Measurements from ENCODE around the gene ULK3. TPM values are rescaled to one million over a fixed set of nuclear protein-coding genes. Genes with fewer than 3 reads are reported as not detected.

The ULK3 gene
- total RNA-seq, 2 experiments from 2014 or later: 37.8 to 38.9 TPM

- TF ChIP-seq, protein P1, sequence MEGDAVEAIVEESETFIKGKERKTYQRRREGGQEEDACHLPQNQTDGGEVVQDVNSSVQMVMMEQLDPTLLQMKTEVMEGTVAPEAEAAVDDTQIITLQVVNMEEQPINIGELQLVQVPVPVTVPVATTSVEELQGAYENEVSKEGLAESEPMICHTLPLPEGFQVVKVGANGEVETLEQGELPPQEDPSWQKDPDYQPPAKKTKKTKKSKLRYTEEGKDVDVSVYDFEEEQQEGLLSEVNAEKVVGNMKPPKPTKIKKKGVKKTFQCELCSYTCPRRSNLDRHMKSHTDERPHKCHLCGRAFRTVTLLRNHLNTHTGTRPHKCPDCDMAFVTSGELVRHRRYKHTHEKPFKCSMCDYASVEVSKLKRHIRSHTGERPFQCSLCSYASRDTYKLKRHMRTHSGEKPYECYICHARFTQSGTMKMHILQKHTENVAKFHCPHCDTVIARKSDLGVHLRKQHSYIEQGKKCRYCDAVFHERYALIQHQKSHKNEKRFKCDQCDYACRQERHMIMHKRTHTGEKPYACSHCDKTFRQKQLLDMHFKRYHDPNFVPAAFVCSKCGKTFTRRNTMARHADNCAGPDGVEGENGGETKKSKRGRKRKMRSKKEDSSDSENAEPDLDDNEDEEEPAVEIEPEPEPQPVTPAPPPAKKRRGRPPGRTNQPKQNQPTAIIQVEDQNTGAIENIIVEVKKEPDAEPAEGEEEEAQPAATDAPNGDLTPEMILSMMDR (IDR thresholded peaks at IDR 0.05): no peak
- no peak overlapping the region for H3K27ac Mint-ChIP-seq
- Histone ChIP-seq H3K27ac (ENCODE audit: low read depth in 1 of 2, low read length in 2 of 2) (no peak overlapping the region), H3K4me3 (ENCODE audit: low read length) (no peak overlapping the region), H3K36me3 (ENCODE audit: insufficient read depth, low read length) (peaks cover 47% of the 10 kb centered on the region), H3K27me3 (ENCODE audit: control insufficient read depth in 1 of 2, insufficient read depth in 2 of 2, low read length in 2 of 2) (no peaks in the 10 kb centered on the region), H3K4me1 (ENCODE audit: insufficient read depth, low read length) (peaks cover 15% of the 10 kb centered on the region), H3K9me3 (ENCODE audit: control insufficient read depth in 1 of 2, insufficient read depth in 1 of 2, low read length in 2 of 2) (no peaks in the 10 kb centered on the region)
- H3K27me3 Mint-ChIP-seq: no peaks in the 10 kb centered on the region
- ChIA-PET POLR2A (no interaction called here), CTCF (interaction anchor here (1.2 to 1.7 kb wide), 2 partner anchors 65 to 68 kb away, joined by 4 to 6 read pairs; no protein-coding TSS in a partner anchor)
- intact Hi-C loops (cut with DNase I, micrococcal nuclease): loop anchor here in 1 of 2 experiments (5.0 to 10.0 kb wide), 2 partner anchors 35 to 202 kb away; no protein-coding TSS in a partner anchor
- ATAC-seq (ENCODE audit: poor library complexity) (no peak), DNase-seq (no peak)
- peaks cover 13% of the 10 kb centered on the region for H3K4me1 Mint-ChIP-seq (ENCODE audit: low read depth)
- H3K9me3 Mint-ChIP-seq: no peaks in the 10 kb centered on the region
- peaks cover 31% of the 10 kb centered on the region for H3K36me3 Mint-ChIP-seq (ENCODE audit: low read depth)
- no peak overlapping the region for H3K4me3 Mint-ChIP-seq
These were observed 6.1 kb downstream of the ULK3 start for GRCh38 chr15:74836846-74837245.

DNA sequence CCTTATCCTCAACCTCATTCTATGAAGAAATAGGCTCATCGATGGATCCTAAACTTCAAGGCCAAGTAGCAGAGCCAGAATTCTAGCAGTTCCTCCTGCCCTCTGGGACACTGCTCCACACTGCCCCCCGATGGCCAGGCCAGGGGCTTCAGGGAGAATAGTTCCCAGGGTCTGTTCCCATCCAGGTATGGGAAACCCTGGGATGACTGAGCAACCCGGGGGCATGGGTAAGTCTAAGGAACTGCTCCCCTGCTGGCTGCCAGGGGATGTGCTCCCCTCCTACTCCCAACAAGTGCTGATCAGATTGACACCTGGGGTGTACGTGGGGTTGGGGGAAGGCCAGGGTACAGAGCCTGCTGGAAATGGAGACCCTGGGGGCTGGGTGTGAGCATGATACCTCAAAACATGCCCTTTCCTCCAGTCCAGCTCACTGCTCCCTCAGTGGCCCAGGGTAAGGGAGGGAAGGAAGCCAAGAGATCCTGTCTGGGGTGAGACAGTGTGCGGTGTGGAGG, 7.6 kb downstream of the ULK3 start:
- Histone ChIP-seq H3K4me1 (ENCODE audit: insufficient read depth, low read length) (peaks cover under 1% of the 10 kb centered on the region), H3K27me3 (ENCODE audit: control insufficient read depth in 1 of 2, insufficient read depth in 2 of 2, low read length in 2 of 2) (no peaks in the 10 kb centered on the region), H3K9me3 (ENCODE audit: control insufficient read depth in 1 of 2, insufficient read depth in 1 of 2, low read length in 2 of 2) (no peaks in the 10 kb centered on the region), H3K4me3 (ENCODE audit: low read length) (no peak overlapping the region), H3K36me3 (ENCODE audit: insufficient read depth, low read length) (peaks cover 44% of the 10 kb centered on the region), H3K27ac (ENCODE audit: low read depth in 1 of 2, low read length in 2 of 2) (no peak overlapping the region)
- no peaks in the 10 kb centered on the region for H3K27me3 Mint-ChIP-seq
- TF ChIP-seq, protein P1 (IDR thresholded peaks at IDR 0.05): peak; percentile 81
- no peak overlapping the region for H3K27ac Mint-ChIP-seq
- DNase-seq (peak in 13 of 14 experiments; percentile 19 to 64 (median 40)), ATAC-seq (ENCODE audit: poor library complexity) (peak; percentile 72)
- ChIA-PET CTCF (interaction anchor here (0.8 to 1.7 kb wide), 3 partner anchors 66 to 115 kb away, joined by 3 to 6 read pairs (median 4); no protein-coding TSS in a partner anchor), POLR2A (no interaction called here)
- H3K9me3 Mint-ChIP-seq: no peaks in the 10 kb centered on the region
- no peaks in the 10 kb centered on the region for H3K4me1 Mint-ChIP-seq (ENCODE audit: low read depth)
- H3K36me3 Mint-ChIP-seq (ENCODE audit: low read depth): peaks cover 18% of the 10 kb centered on the region
- no peak overlapping the region for H3K4me3 Mint-ChIP-seq
- intact Hi-C loops (cut with DNase I, micrococcal nuclease): loop anchor here in 1 of 2 experiments (5.0 to 10.0 kb wide), 2 partner anchors 33 to 201 kb away; no protein-coding TSS in a partner anchor

DNA sequence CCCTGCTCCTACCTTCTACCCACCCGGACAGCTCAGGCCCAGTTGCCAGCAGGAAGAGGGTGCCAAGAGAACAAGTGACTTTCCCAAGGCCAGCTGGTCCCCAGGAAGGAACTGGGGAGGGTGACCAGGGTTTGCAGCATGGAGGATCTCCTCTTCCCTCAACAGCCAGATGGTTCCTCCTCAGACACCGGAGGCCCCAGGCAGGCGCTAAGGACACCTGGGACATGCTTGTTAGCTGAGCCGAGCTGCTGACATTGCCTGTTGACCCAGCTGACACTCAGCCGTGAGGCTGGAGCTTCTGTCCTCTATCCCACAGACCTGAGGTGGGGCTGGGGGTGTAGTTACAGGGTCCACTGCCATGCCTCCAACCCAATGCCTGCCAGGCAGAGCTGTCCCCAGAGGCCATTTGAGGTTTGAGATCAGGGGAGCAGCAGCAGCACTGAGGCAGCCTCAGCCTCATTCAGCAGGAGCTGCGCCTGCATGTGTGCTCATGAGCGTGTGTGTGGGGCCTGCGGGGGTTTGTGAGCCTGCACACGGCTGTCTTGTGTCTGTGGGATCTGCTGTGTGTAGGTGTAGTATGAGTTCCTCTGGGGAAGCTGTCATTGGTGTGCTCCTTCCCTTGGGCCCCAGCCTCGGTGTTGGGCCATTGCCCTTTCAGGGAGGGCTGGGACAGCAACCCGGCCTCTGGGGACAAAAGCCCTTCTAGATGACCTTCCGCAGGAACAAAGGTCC, 9.4 kb downstream of the ULK3 start:
- H3K9me3 Mint-ChIP-seq: no peaks in the 10 kb centered on the region
- no peaks in the 10 kb centered on the region for H3K4me1 Mint-ChIP-seq (ENCODE audit: low read depth)
- Histone ChIP-seq H3K27ac (ENCODE audit: low read depth in 1 of 2, low read length in 2 of 2) (no peak overlapping the region), H3K4me1 (ENCODE audit: insufficient read depth, low read length) (no peaks in the 10 kb centered on the region), H3K27me3 (ENCODE audit: control insufficient read depth in 1 of 2, insufficient read depth in 2 of 2, low read length in 2 of 2) (peaks cover 1 to 7% of the 10 kb centered on the region in 2 experiments), H3K36me3 (ENCODE audit: insufficient read depth, low read length) (peaks cover 26% of the 10 kb centered on the region), H3K4me3 (ENCODE audit: low read length) (no peak overlapping the region), H3K9me3 (ENCODE audit: control insufficient read depth in 1 of 2, insufficient read depth in 1 of 2, low read length in 2 of 2) (no peaks in the 10 kb centered on the region)
- H3K27me3 Mint-ChIP-seq: peaks cover 6% of the 10 kb centered on the region
- ATAC-seq (ENCODE audit: poor library complexity): no peak
- TF ChIP-seq, protein P1 (IDR thresholded peaks at IDR 0.05): no peak
- H3K27ac Mint-ChIP-seq: no peak overlapping the region
- no peak overlapping the region for H3K4me3 Mint-ChIP-seq
- H3K36me3 Mint-ChIP-seq (ENCODE audit: low read depth): peaks cover 13% of the 10 kb centered on the region
- ChIA-PET CTCF (no interaction called here), POLR2A (interaction anchor here (0.9 kb wide), 1 partner anchor 73 kb away, joined by 3 read pairs; the partner anchor contains the start of gene FAM219B)
- no peak for DNase-seq
- intact Hi-C loops (cut with DNase I, micrococcal nuclease): loop anchor here in 1 of 2 experiments (1.0 to 10.0 kb wide), 2 partner anchors 62 to 199 kb away; no protein-coding TSS in a partner anchor

Data from CD4-positive, alpha-beta T cell (primary cell).